HepG2 (cell line): Measurements from ENCODE around the gene S100A6. TPM values are rescaled to one million over a fixed set of nuclear protein-coding genes. Genes with fewer than 3 reads are reported as not detected.

ENCODE experiments used
- ATAC-seq: fragments of 200-7000 bp; cut with Tn5 transposase; 3 replicates; pipeline ENCODE4 v1.9.1; 2020; ENCODE audit warnings: mild to moderate bottlenecking, moderate library complexity
- BruUV-seq: library from RNA; stranded (reverse); fragments of 400-500 nt; replicated peaks from 2 replicates; lab custom pipeline; 2021; lab: Mats Ljungman, UMichigan
- CTCF ChIA-PET: fragments of 300-600 bp; formaldehyde crosslinking; extraction: SDS; loops from one replicate; lab custom pipeline; 2021; ENCODE audit warnings: low total read pairs, inconsistent platforms, low intra/inter-chr PET ratio; lab: Yijun Ruan, JAX
- POLR2A ChIA-PET: fragments of 350-600 bp; sonication (Branson Sonifier 250); formaldehyde crosslinking; loops from one replicate; lab custom pipeline; 2020; ENCODE audit warnings: antibody characterized with exemption, inconsistent platforms; lab: Yijun Ruan, JAX
- DNase-seq: peaks from one replicate; pipeline ENCODE4 v3.0.0-alpha.2; 2015; ENCODE audit warnings: low spot score
- FAIRE-seq: peaks from 3 replicates; lab custom pipeline; 2011; peaks lifted over from hg19 to GRCh38; lab: Jason Lieb, UNC
- H2AFZ ChIP-seq: one replicate; pipeline ENCODE4 v1.6.1; 2011; ENCODE audit warnings: low read length, inconsistent platforms
- H3K27ac ChIP-seq: fragments of 300-600 bp; 3 replicates; pipeline ENCODE4 v1.8.0; 2011; ENCODE audit warnings: mixed run types, mild to moderate bottlenecking, mixed read lengths, low read length, inconsistent platforms; ENCODE audit not compliant: insufficient read depth; ENCODE audit errors: extremely low read length
- H3K27me3 ChIP-seq, 2 experiments: fragments of 200-600 bp in 1 of 2; 2 replicates in 1 of 2; 3 replicates in 1 of 2; pipeline versions ENCODE4 v1.6.0 to v1.8.0; 2011; ENCODE audit warnings: low read length in 2 of 2, mild to moderate bottlenecking in 2 of 2, moderate library complexity in 2 of 2, inconsistent platforms in 1 of 2; ENCODE audit not compliant: insufficient read depth in 2 of 2, control insufficient read depth in 1 of 2
- H3K36me3 ChIP-seq, 2 experiments: fragments of 200-600 bp in 1 of 2; replicated peaks in 1 of 2; 2 replicates in 1 of 2; 3 replicates in 1 of 2; pipeline versions ENCODE4 v1.5.1 to v1.8.0; 2011; ENCODE audit warnings: low read length in 2 of 2, inconsistent platforms in 1 of 2; ENCODE audit not compliant: insufficient read depth in 2 of 2, control insufficient read depth in 1 of 2
- H3K4me1 ChIP-seq: 2 replicates; pipeline ENCODE4 v1.5.1; 2012; ENCODE audit warnings: low read length, inconsistent platforms; ENCODE audit not compliant: insufficient read depth
- H3K4me2 ChIP-seq: 2 replicates; pipeline ENCODE4 v1.6.0; 2011; ENCODE audit warnings: low read depth, low read length, inconsistent platforms
- H3K4me3 ChIP-seq, 3 experiments: fragments of 200-600 bp in 1 of 3; sonication (generic), shearing (Covaris generic) in 1 of 3; replicated peaks in 1 of 3; 2 replicates each; pipeline ENCODE4 v1.5.1; 2011 to 2016; ENCODE audit warnings: low read length in 3 of 3, inconsistent platforms in 2 of 3, low read depth in 2 of 3, mild to moderate bottlenecking in 2 of 3, control low read depth in 1 of 3, mixed read lengths in 1 of 3; ENCODE audit not compliant: insufficient read depth in 1 of 3
- H3K79me2 ChIP-seq: one replicate; pipeline ENCODE4 v1.6.1; 2011; ENCODE audit warnings: low read length, inconsistent platforms; ENCODE audit not compliant: insufficient read depth
- H3K9ac ChIP-seq: 2 replicates; pipeline ENCODE4 v1.6.0; 2011; ENCODE audit warnings: mild to moderate bottlenecking, low read depth, low read length, inconsistent platforms; ENCODE audit not compliant: insufficient read depth
- H3K9me3 ChIP-seq: 2 replicates; pipeline ENCODE4 v1.5.1; 2012; ENCODE audit warnings: mild to moderate bottlenecking, low read length
- H4K20me1 ChIP-seq: 2 replicates; pipeline ENCODE4 v1.6.0; 2011; ENCODE audit warnings: inconsistent platforms, mild to moderate bottlenecking, low read length, moderate library complexity; ENCODE audit not compliant: insufficient read depth
- AKAP8 ChIP-seq: sonication (generic); formaldehyde crosslinking; IDR thresholded peaks from 2 replicates; pipeline ENCODE4 v1.5.1; 2020; ENCODE audit warnings: mild to moderate bottlenecking, missing genetic modification reagents
- FOSL1 ChIP-seq: sonication (generic); formaldehyde crosslinking; IDR thresholded peaks from 2 replicates; pipeline ENCODE4 v1.9.0; 2021; ENCODE audit warnings: missing genetic modification reagents, borderline replicate concordance
- FOXO1 ChIP-seq: sonication (generic); formaldehyde crosslinking; IDR thresholded peaks from 2 replicates; pipeline ENCODE4 v1.4.0; 2020; ENCODE audit warnings: missing genetic modification reagents
- GMEB2 ChIP-seq: IDR thresholded peaks from 2 replicates; pipeline ENCODE4 v1.6.1; 2016; ENCODE audit warnings: missing biosample characterization, missing genetic modification reagents, low read depth
- IRF1 ChIP-seq: sonication (generic); formaldehyde crosslinking; IDR thresholded peaks from 2 replicates; pipeline ENCODE4 v1.4.0; 2020; ENCODE audit warnings: low read depth, mild to moderate bottlenecking, missing genetic modification reagents
- KMT2A ChIP-seq: sonication (generic); formaldehyde crosslinking; IDR thresholded peaks from 2 replicates; pipeline ENCODE4 v1.4.0; 2020; ENCODE audit warnings: missing genetic modification reagents
- LBX2 ChIP-seq: sonication (generic); formaldehyde crosslinking; IDR thresholded peaks from 2 replicates; pipeline ENCODE4 v1.5.0; 2020; ENCODE audit warnings: missing genetic modification reagents, mild to moderate bottlenecking, borderline replicate concordance
- MTA3 ChIP-seq: sonication (generic); formaldehyde crosslinking; IDR thresholded peaks from 2 replicates; pipeline ENCODE4 v1.4.0; 2020; ENCODE audit warnings: missing genetic modification reagents
- MXI1 ChIP-seq: IDR thresholded peaks from 3 replicates; pipeline ENCODE4 v1.6.1; 2012; ENCODE audit warnings: low read depth, low read length, inconsistent platforms, borderline replicate concordance
- MZF1 ChIP-seq: sonication (generic); formaldehyde crosslinking; IDR thresholded peaks from 2 replicates; pipeline ENCODE4 v1.8.1; 2023; ENCODE audit warnings: mild to moderate bottlenecking, missing genetic modification reagents, borderline replicate concordance
- SP140L ChIP-seq: sonication (generic); formaldehyde crosslinking; IDR thresholded peaks from 2 replicates; pipeline ENCODE4 v1.4.0; 2020; ENCODE audit warnings: missing genetic modification reagents, borderline replicate concordance
- SP4 ChIP-seq: sonication (generic); formaldehyde crosslinking; IDR thresholded peaks from 2 replicates; pipeline ENCODE4 v1.8.1; 2023; ENCODE audit warnings: mild to moderate bottlenecking, missing genetic modification reagents
- SRF ChIP-seq: IDR thresholded peaks from 2 replicates; pipeline ENCODE4 v1.6.1; 2011; ENCODE audit warnings: mild to moderate bottlenecking, low read depth, low read length, moderate library complexity
- SSRP1 ChIP-seq: IDR thresholded peaks from 2 replicates; pipeline ENCODE4 v1.6.1; 2016; ENCODE audit warnings: control low read depth
- TFDP2 ChIP-seq: sonication (generic); formaldehyde crosslinking; IDR thresholded peaks from 2 replicates; pipeline ENCODE4 v1.4.0; 2020; ENCODE audit warnings: missing genetic modification reagents
- ZFP82 ChIP-seq: sonication (generic); formaldehyde crosslinking; IDR thresholded peaks from 2 replicates; pipeline ENCODE4 v1.5.1; 2020; ENCODE audit warnings: mild to moderate bottlenecking, missing genetic modification reagents, borderline replicate concordance
- ZNF20 ChIP-seq: sonication (generic); formaldehyde crosslinking; IDR thresholded peaks from 2 replicates; pipeline ENCODE4 v1.4.0; 2020; ENCODE audit warnings: mild to moderate bottlenecking, moderate library complexity, missing genetic modification reagents
- ZNF337 ChIP-seq: sonication (generic); formaldehyde crosslinking; IDR thresholded peaks from 2 replicates; pipeline ENCODE4 v1.5.1; 2020; ENCODE audit warnings: missing genetic modification reagents, low read depth, mild to moderate bottlenecking, borderline replicate concordance
- ZNF629 ChIP-seq: sonication (generic); formaldehyde crosslinking; conservative IDR thresholded peaks from 2 replicates; pipeline ENCODE4 v1.5.0; 2020; ENCODE audit warnings: missing genetic modification reagents
- ZNF670 ChIP-seq: sonication (generic); formaldehyde crosslinking; IDR thresholded peaks from 2 replicates; pipeline ENCODE4 v1.8.0; 2022; ENCODE audit warnings: mild to moderate bottlenecking, missing genetic modification reagents, borderline replicate concordance
- WGBS: methylation state at CpG from one replicate; pipeline ENCODE4 v1.1.6; 2017; ENCODE audit warnings: low lambda C conversion rate; 5-methylcytosine and 5-hydroxymethylcytosine counted together
- in situ Hi-C: cut with HindIII; loops from 2 replicates; pipeline ENCODE4 v1.10.0; 2017; ENCODE audit warnings: low pct_unique_long_range_greater_than_20kb; ENCODE audit not compliant: extremely low pct_ligation_motif_present
- intact Hi-C: fragments of 100-400 bp; cut with micrococcal nuclease; formaldehyde crosslinking; loops from one replicate; pipeline ENCODE4 v1.10.0; 2022; ENCODE audit not compliant: unreplicated experiment
- polyA plus RNA-seq, 8 experiments: library from polyadenylated mRNA; depleted of rRNA in 3 of 8; stranded (reverse) in 7 of 8; unstranded in 1 of 8; fragments of >200 nt; fragmentation: Illumina TruSeq in 4 of 8; extraction: Trizol in 4 of 8; gene quantifications; 2 replicates each; pipeline versions ENCODE4 v1.2.1 to v1.2.3, GENCODE V29; 2011 to 2016; ENCODE audit warnings: low read depth in 4 of 8, missing spikeins in 1 of 8, mixed read lengths in 1 of 8; ENCODE audit not compliant: insufficient read depth in 1 of 8
- total RNA-seq, 5 experiments: library from RNA; depleted of rRNA; stranded (reverse); fragments of >200 nt; fragmentation: Illumina TruSeq; extraction: Trizol; gene quantifications; 2 replicates each; pipeline ENCODE4 v1.2.3, GENCODE V29; 2016; ENCODE audit warnings: low read depth in 1 of 5

The S100A6 gene
- total and polyA plus RNA-seq, 2 of the 13 experiments (the other 11 are each of a cell fraction or from before 2014, with no cell fraction given): 72.9 to 85.0 TPM

- DNase-seq: no peak
- no TSS peak for BruUV-seq
- Histone ChIP-seq H3K9ac (no peak overlapping the region), H3K79me2 (no peaks in the 10 kb centered on the region), H4K20me1 (no peaks in the 10 kb centered on the region), H3K27ac (no peak overlapping the region), H3K4me2 (no peak overlapping the region), H3K4me3 (no peak overlapping the region), H3K9me3 (no peaks in the 10 kb centered on the region), H3K4me1 (no peaks in the 10 kb centered on the region), H3K36me3 (no peaks in the 10 kb centered on the region), H2AFZ (no peak overlapping the region), H3K27me3 (0 out of 5 replicates have a peak, but pooled peaks cover 1 to 3% of the 10 kb centered on the region in 2 experiments)
- no peak for TF ChIP-seq SP4 (CRISPR knock-in tag)
- no peak for TF ChIP-seq ZNF670 (CRISPR knock-in tag)
- no peak for TF ChIP-seq ZFP82
- TF ChIP-seq ZNF629 (CRISPR knock-in tag): no peak
- no peak for TF ChIP-seq KMT2A (CRISPR knock-in tag)
- TF ChIP-seq SRF: no peak
- TF ChIP-seq FOXO1: no peak
- no peak for TF ChIP-seq GMEB2 (CRISPR knock-in tag)
- no peak for TF ChIP-seq MXI1
- no peak for TF ChIP-seq MTA3
- no peak for TF ChIP-seq TFDP2 (CRISPR knock-in tag)
- no peak for TF ChIP-seq LBX2 (CRISPR knock-in tag)
- no peak for TF ChIP-seq ZNF20 (CRISPR knock-in tag)
- TF ChIP-seq IRF1: no peak
- no peak for TF ChIP-seq SSRP1 (CRISPR knock-in tag)
- TF ChIP-seq FOSL1 (CRISPR knock-in tag): no peak
- no peak for TF ChIP-seq MZF1 (CRISPR knock-in tag)
- no peak for TF ChIP-seq AKAP8
- no peak for TF ChIP-seq SP140L (CRISPR knock-in tag)
- TF ChIP-seq ZNF337 (CRISPR knock-in tag): no peak
- no peak for ATAC-seq
- WGBS: 36% methylated on average over 2 of the region's 2 CpGs
- ChIA-PET CTCF (no interaction called here), POLR2A (no interaction called here)
- no peak for FAIRE-seq
- intact Hi-C loops: no loop called here
- in situ Hi-C loops: no loop called here
Observed at GRCh38 chr1:153583976-153584375, 48.2 kb upstream of the S100A6 start.
